Erythroblast (primary cell): Measurements from ENCODE around the gene CNPY4.

Source experiments
- GATA1 ChIP-seq: IDR thresholded peaks from 2 replicates; pipeline ENCODE4 v1.6.1; 2011; ENCODE audit warnings: low read depth, mild to moderate bottlenecking, control low read depth, low read length, moderate library complexity
- POLR2A ChIP-seq: IDR thresholded peaks from 2 replicates; pipeline ENCODE4 v1.6.1; 2011; ENCODE audit warnings: mild to moderate bottlenecking, low read length

DNA sequence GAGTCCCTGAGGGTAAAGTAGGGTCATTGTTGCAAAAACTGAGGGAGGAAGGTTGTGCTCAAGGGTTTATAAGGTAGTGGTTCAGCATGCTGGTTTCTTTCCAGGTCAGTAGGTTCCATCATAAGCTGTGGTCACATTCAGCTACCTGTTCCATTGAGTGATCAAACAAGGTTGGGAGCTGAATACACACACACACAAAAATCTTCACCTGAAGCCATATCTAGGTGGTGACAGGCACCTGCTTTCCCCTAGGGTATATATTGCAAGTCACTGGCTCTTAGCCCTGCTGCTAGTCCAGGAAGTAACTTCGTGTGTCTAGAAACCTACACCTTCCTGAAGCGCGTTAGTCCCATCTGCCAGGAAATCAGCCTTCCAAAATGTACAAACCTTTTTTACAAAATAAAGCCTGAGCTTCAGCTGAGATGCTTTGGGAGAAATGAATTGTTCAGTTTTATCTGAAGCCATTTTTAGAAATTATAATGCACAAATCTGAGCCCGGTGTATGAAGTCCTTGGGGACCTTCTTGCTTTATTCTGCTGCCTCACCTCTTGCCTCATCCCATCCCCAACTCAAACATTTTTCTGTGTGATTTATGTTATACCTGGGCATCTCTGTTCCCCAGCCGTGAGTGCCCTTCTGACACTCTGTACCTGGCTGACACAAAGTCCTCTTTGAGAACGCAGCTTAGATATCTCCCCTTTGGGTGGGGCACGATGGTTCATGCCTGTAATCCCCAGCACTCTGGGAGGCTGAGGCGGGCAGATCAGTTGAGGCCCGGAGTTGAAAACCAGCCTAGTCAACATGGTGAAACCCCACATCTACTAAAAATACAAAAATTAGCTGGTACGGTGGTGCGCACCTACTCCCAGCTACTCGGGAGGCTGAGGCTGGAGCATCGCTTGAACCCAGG, 18.7 kb downstream of the CNPY4 start:
- no peak for TF ChIP-seq POLR2A
- no peak for TF ChIP-seq GATA1
